ENCODE measurements around the gene MRPS6. TPM values are rescaled to one million over a fixed set of nuclear protein-coding genes. Genes with fewer than 3 reads are reported as not detected.

MRPS6 gene
- total and polyA plus RNA-seq, 9 donors, result 19.1 to 104 (median 46.5) TPM

GRCh38 chr21:34190576-34191321 is 117.4 kb downstream of the MRPS6 start:
- no peaks in the 10 kb centered on the region for H3K4me1 ChIP-seq (ENCODE audit: insufficient read depth)
- H3K27ac ChIP-seq, result no peak overlapping the region
- WGBS, 3 donors, result 34 to 43% (median 37%) methylated on average over 7 of the region's 7 CpGs
- TF ChIP-seq, protein P1, sequence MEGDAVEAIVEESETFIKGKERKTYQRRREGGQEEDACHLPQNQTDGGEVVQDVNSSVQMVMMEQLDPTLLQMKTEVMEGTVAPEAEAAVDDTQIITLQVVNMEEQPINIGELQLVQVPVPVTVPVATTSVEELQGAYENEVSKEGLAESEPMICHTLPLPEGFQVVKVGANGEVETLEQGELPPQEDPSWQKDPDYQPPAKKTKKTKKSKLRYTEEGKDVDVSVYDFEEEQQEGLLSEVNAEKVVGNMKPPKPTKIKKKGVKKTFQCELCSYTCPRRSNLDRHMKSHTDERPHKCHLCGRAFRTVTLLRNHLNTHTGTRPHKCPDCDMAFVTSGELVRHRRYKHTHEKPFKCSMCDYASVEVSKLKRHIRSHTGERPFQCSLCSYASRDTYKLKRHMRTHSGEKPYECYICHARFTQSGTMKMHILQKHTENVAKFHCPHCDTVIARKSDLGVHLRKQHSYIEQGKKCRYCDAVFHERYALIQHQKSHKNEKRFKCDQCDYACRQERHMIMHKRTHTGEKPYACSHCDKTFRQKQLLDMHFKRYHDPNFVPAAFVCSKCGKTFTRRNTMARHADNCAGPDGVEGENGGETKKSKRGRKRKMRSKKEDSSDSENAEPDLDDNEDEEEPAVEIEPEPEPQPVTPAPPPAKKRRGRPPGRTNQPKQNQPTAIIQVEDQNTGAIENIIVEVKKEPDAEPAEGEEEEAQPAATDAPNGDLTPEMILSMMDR (IDR thresholded peaks at IDR 0.05), result no peak
- TF ChIP-seq EP300 (IDR thresholded peaks at IDR 0.05) (no peak), POLR2A (IDR thresholded peaks at IDR 0.05) (no peak)
- DNase-seq, result no peak
- H3K4me3 ChIP-seq, result no peak overlapping the region
- H3K27me3 ChIP-seq, result no peaks in the 10 kb centered on the region
- H3K36me3 ChIP-seq, result no peaks in the 10 kb centered on the region
- intact Hi-C loops (cut with DNase I), result no loop called here
- H3K9me3 ChIP-seq, result no peaks in the 10 kb centered on the region

- H3K4me1 ChIP-seq (ENCODE audit: insufficient read depth), result no peaks in the 10 kb centered on the region
- no peaks in the 10 kb centered on the region for H3K36me3 ChIP-seq
- WGBS, 3 donors, result 94 to 100% (median 98%) methylated on average over 1 of the region's 1 CpG
- DNase-seq, result no peak
- no peak overlapping the region for H3K27ac ChIP-seq
- intact Hi-C loops (cut with DNase I), result no loop called here
- H3K27me3 ChIP-seq, result no peaks in the 10 kb centered on the region
- H3K9me3 ChIP-seq, result no peaks in the 10 kb centered on the region
- H3K4me3 ChIP-seq, result no peak overlapping the region
- no peak for TF ChIP-seq POLR2A (IDR thresholded peaks at IDR 0.05)
- no peak for TF ChIP-seq EP300 (IDR thresholded peaks at IDR 0.05)
- TF ChIP-seq, protein P1 (IDR thresholded peaks at IDR 0.05), result no peak
Measured at GRCh38 chr21:34191876-34192275, 118.5 kb downstream of the MRPS6 start.

Other genes starting within 250 kb of the MRPS6 start
- 100 to 1,000 TPM; 144 to 221 (median 169) TPM for gene ATP5PO, start 157.8 kb upstream of the MRPS6 start, total RNA-seq
- gene ATP5PO, start 157.8 kb upstream of the MRPS6 start, polyA plus RNA-seq, result 100 to 1,000 TPM; 252 to 283 TPM
- gene SLC5A3, start within 50 bp of the MRPS6 start, total RNA-seq, result 10 to 100 TPM in 6 of 7 donors, 1 to 10 TPM in 1; 9.8 to 16.9 (median 14.9) TPM
- gene SLC5A3, start within 50 bp of the MRPS6 start, polyA plus RNA-seq, result 1 to 10 TPM; 3.1 to 6.0 TPM